NCI-H446 treated with DMSO at 0.1 percent for 48 hours (cell line): ENCODE data around the gene SDC4.

Experiments used
- DNase-seq: peaks from one replicate; lab custom pipeline; 2025; lab: John Stamatoyannopoulos, UW

The SDC4 gene

DNA sequence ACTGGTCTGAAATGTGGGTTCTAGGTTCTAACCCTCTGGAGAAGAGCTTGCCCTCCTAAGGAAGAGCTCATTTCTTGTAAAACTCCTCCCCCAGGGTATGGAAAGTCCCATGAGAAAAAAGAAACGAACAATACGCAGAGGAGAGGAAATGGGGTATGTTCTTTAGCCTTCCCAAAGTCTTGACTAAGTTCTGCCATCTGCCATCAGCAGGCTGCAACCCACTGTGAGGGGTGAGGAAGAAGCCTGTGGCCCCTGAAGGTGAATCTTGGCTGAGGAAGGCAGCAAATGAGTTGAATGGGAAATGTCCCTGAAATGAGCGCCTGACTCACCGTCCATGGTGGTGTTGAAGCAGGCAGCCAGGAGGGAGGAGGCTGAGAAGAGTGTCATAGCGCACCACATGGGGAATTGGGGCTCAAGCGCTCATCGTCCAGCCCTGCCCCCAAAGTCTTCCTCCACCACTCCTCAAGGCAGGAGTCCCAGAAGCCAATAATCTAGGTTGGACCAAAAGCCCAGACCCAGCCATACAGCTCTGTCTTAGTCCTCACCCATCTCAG, 29.8 kb downstream of the SDC4 start:
- no peak for DNase-seq

DNA sequence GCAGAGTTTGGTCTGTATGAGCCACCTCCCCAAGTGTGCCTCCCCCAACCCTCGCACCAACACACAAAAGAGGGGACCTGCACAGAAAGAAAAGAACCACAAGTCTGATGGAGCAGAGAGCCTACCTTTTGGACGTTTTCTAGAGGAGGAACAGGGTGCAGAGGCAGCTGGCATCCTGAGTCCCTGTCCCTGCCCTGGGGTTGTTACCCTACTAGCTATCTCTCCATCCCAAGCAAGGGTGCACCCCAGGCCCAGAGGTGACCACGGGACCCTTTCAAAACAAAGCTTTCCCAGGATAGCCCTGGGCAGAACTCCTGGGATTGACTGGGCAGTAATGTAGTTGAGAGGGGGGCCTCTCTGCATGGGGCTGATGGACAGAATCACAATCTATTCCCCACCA, 30.4 kb downstream of the SDC4 start:
- DNase-seq: no peak

DNA sequence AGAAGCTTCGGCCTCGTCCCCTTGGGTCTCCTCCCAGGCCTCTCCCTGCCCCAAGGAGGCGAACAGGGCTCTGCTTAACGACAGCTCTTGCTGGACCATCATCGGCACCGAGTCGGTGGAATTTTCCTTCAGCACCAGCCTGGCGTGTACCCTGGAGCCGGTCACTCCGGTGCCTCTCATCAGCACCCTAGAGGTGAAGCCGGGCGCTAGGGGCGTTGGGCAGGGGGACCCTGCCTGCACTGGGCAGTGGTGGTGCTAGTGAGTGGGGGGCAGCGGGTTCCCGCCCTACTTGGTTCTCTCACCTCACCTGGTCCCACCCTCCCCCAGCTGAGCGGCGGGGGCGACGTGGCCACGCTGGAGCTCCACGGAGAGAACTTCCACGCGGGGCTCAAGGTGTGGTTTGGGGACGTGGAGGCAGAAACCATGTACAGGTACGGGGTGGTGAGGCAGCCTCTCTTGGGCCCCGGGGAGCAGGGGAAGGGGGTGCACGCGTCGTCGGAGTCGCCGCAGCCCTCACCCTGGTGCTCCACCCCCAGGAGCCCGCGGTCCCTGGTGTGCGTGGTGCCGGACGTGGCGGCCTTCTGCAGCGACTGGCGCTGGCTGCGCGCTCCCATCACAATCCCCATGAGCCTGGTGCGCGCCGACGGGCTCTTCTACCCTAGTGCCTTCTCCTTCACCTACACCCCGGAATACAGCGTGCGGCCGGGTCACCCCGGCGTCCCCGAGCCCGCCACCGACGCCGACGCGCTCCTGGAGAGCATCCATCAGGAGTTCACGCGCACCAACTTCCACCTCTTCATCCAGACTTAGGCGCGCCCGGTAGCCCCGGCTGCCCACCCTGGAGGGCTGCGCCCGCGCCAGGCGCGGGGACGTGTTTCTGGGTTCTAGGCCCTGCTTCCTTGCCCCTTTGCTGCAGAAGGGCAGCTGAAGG, 31.8 kb downstream of the SDC4 start:
- DNase-seq: no peak

DNA sequence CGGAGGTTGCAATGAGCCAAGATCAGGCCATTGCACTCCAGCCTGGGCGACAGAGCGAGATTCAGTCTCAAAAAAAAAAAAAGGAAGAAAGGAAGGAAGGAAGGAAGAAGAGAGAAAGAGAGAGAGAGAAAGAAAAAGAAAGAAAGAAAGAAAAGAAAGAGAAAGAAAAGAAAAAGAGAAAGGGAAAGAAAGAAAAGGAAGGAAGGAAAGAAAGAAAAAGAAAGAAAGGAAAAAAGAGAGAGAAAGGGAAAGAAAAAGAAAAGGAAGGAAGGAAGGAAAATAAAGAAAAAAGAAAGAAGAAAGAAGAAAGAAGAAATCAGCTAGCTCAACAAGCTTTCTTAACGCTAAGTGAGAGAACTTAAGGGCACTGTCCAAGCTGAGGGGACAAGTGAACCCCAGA, 32.6 kb downstream of the SDC4 start:
- DNase-seq: no peak

DNA sequence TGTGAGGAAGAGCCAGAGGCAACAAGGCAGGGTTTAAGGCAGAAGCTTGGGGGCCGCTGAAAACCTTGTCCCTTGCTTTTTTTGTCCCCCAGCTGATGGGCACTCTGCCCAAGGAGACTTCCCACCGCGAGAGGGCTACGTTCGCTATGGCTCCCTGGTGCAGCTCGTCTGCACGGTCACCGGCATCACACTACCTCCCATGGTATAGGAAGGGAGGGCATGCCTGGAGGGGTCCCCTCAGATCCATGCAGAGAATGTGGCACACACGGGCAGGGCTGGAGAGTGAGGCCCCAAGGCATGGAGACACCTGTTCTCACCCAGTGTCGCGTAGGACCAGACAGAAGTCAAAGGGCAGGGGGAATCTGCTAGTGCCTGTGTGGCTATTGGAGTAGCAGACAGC, 34.3 kb downstream of the SDC4 start:
- no peak for DNase-seq

DNA sequence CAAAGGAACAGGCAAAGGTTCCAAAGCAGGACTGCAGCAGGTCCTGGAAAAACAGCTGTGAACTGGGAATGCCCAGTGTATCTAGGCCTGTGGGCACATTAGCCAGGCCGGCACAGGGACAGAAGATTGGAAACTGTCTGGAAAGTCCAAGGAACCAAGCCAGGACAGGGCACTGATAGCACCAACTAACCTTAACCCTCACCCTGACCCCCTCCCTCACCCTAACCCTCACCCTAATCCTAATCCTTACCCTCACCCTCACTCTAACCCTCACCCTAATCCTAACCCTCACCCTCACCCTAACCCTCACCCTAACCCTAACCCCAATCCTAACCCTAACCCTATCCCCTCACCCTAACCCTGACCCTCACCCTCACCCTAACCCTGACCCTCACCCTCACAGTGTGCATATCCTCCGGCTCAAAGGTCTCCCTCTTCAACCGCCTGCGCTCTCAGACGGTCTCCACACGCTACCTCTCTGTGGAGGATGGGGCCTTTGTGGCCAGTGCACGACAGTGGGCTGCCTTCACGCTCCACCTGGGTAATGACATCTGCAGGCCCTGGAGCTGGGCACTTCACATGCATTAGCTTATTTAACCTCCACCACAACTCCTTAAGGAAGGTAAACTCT, 35.0 kb downstream of the SDC4 start:
- no peak for DNase-seq

DNA sequence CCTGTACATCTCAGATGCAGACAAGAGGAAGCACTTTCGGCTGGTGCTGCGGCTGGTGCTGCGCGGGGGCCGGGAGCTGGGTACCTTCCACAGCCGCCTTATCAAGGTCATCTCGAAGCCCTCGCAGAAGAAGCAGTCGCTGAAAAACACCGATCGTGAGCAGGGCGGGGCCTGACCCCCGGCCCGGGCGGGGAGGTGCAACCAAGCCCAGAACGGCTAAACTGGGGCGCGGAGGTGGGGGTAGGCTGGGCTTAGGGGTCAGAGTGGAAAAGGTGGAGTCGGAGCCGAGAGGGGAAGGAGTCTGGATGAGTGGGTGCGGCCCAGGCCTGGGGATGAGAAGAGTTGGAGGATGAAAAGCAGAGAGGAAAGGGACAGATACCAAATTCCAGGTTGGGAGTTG, 36.0 kb downstream of the SDC4 start:
- no peak for DNase-seq

DNA sequence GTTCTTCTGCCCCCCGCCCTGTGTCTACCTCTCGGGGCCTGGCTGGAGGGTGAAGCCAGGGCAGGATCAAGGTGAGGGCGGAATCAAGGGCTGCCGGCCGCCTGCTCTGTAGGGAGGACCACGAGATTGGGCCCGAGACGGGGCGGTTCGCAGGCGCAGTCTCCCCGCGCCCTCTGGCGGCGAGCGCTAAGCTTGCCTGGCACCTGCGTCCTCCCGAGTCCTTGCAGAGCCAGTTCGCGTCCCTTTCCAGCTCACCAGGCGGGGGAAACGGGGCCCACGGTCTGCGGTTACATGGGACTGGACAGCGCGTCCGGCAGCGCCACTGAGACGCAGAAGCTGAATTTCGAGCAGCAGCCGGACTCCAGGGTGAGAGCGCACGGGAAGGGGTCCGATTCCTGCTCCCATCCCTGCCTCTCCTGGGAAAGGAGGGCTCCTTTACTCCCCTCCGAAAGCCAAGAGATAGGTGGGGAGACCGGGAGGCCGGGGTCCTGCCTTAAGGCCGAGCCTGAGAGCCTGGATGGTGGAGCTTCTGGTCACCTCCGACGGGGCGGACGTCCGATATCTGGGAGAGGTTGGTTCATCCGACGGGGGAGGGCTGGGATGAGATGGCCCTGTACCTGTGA, 36.5 kb downstream of the SDC4 start:
- DNase-seq: peak; percentile 22

DNA sequence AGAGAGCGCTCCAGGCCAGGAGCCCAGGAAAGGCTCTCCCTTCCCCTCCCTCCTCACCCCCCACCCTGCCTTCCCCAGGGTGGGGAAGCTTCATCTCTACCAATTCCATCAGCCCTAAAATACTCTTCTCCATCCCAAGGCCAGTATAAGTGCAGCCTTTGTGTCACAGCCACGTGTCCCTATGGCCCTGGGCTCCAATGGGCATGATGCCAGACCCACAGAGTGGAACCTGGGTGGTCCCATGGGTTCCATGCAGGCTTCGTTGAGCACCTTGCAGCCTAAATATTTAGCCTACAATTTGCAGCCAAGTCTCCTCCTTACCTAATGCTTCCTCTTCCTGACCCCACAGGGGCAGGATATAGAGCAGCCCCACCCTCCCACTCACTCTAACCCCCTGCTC, 39.1 kb downstream of the SDC4 start:
- DNase-seq: no peak

DNA sequence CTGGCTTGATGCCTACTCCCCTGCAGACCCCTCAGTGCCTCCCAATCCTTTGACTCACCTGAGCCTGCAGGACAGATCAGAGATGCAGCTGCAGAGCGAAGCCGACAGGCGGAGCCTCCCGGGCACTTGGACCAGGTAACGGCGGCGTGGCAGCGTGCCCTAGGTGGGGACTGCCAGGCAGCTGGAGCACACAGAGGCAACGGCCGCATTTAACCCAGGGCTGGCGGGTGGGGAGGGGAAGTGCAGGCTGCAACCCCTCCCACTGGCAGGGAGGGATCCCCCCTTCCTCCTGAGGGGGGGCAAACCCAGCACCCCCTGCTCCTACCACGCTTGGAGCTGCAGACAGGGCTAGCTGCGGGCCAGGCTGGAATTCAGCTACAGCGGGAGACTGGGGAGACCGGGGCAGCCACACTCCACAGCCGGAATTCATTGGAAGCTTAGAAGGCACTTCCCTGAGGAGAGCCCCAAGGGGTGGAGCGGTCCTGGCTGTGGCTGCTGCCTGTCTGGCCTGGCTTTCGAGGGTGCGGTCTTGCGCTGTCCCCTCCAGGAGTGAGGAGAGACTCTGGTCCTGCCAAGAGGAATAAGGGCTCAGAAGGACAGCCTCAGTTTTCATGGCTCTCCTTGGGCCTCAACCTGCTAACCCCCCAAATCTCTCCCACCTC, 40.0 kb downstream of the SDC4 start, which contains the start of gene MATN4:
TSS of gene MATN4 (minus strand) at position 183 of the 662 bp plus-strand sequence. CDS start 2,717 bp downstream, outside the sequence.
- DNase-seq: no peak

DNA sequence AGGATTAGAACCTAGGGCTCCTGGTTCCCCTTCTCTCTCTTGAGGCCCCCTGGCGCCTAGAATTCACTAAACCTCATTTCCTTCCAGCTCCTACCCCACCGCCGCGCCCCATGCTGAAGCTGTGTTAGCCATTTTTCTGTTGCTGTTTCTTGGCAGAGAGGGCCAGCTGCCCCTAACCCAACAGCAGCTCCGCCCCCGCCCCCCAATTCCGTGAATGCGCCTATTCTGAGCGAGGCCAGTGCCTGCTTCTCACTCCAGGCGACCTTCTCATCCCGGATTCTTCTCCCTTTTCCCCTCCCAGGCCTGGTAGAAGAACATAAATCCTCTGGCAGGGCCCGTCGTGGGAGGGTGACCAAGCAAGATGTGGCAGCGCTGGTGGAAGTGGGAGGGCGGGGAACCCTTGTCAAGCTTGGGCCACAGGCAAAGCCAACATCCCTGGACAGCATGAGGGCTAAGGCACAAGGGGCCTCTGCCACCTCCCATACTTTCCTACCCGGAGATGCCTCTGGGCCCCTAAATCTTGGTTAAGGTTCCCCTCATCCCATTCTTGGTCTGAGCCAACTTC, 41.1 kb downstream of the SDC4 start:
- DNase-seq: no peak

DNA sequence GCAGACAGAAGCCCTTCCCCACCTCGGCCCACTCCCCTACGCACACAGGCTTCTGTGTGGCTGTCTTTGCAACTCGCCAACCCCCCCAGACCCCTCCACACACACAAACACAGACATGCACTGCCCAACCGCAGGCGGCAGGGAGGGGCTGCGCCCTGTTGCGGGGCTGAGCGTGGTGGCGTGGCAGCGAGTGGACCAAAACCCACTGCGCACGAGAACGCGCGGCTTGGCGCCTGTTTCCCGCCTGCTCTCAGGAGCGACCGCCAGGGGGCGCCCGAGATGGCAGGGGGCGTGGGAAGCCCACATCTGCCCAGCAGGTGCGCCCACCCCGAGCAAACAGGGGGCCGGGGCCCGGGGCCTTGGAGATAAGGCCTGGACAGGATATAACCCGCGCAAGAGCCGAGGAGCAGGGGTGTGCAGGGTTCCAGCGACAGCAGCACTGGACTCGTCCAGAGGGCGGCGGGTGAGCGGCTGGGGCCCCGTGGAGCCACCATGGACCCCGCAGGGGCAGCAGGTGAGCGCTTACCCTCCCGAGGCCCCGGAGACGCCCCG, 41.7 kb downstream of the SDC4 start, which contains the start of gene RBPJL:
TSS of gene RBPJL (plus strand) at position 410 of the 552 bp plus-strand sequence. CDS start at position 493, 83 bp downstream.
- DNase-seq: no peak

DNA sequence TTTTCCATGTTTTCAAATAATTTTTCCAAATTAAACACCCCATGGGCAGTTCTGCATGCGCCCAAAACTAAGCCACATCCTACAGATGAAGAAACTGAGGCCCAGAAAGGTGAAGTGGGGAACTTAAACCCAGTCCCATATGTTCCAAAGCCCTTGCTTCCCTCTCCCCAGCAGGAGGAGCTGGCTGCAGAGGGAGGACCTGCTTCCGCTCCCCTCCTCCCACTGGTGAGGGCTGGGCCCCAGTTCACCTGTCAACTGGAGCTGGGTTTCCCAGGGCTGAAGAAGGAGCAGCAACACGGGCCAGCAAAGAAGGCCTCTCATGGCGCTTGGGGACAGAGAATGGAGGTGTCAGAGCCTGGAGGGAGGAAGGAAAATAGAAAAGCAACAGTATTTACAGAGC, 43.0 kb downstream of the SDC4 start:
- no peak for DNase-seq

DNA sequence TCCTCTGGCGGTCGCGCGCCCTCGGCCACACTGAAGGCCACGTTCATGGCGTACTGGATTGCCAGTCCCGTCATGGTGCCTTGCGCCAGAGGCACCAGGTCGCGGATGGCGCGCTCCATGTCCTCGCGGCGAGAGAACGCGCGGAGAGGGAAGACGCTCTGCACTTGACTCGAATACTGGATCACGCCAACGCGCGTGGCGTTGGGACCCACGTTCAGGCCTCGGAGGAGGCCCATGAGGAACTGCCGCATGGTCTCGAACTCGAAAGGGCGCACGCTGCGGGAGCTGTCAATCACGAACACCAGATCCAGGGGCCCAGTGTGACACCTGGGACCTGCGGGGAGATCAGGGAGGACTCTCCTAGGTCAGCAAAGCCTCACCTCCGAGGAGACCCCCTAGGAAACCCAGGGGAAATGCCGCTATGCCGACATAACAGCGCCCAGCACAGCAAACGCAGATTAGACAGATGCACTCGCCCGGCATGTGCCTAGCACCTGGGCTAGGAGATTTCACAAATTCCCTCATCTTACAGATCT, 43.7 kb downstream of the SDC4 start:
- no peak for DNase-seq

DNA sequence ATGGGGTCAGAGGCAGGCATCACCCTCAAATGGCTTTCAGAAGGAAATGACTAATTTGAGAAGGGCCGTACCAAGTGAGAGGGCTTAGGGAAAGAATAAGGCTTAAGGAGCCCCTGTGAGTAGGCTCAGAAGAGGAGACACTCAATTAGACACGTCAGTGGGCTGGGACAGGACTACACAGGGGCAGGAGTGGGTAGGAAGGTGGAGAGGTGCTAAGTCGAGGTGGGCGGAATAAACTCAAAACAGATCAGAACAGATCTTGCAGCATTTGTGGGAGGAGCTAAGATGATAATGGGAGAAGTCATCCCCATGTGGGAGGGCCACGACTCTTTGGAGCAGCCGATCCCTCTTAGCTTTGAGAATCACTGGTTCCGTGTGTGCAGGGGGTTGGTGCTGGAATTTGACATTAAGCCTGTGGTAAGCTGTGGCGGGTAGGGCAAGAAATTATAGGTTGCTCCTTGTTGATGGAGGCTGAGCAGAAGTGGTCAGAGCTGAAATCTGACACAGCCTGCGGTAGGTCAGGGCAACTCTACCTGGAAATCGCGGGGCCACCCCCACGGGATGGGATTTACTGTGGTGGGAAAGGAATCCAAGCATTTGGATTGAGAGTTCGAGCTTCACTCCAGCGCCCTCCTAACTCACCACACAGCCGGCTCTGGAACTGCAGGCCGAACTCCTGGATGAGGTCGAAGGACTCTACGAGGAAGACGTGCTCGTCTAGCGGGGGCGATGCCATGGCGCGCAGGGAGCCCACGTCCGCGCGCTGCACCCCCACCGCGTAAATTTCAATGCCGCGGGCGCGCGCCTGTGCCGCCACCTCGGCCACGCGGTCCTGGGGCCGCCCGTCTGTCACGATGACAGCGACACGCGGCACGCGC, 44.4 kb downstream of the SDC4 start:
- no peak for DNase-seq

DNA sequence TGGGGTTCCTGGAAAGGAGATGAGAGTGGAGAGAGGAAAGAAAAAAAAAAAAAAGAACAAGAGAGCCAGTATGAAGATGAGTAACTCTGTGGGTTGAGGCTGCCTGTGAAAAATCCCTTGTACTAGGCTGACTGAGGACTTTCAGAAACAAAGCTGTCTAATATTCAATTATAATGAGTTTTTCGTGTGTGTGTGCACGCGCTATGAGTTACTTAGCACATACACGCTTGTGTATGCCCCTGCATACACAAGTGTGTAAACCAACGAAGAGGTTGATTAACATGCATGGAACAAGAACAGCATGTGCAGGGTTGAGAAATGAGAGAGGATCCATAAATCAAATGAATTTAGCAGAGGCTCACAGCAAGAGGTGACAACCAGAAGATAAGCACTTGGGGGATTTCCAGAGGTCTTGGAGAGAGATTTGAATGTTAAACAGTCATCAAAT, 46.4 kb downstream of the SDC4 start:
- DNase-seq: no peak

DNA sequence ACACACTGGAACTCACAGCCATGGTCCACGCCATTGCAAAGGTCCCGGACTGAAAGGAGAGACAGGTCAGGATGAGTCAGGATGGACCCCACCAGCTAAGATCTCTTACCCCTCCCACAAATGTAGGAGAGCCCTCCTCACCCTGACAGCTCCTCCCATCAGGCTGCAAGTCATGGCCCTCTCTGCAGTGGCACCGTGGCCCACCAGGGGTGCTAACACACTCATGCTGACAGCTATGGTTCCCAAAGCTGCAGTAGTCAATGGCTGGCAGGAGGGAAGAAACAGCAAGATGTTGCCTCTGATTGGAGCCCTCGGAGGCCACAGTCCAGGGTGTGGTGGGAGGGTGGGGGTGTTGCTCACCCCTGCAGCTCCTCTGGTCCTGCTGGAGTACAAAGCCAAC, 47.3 kb downstream of the SDC4 start:
- no peak for DNase-seq

DNA sequence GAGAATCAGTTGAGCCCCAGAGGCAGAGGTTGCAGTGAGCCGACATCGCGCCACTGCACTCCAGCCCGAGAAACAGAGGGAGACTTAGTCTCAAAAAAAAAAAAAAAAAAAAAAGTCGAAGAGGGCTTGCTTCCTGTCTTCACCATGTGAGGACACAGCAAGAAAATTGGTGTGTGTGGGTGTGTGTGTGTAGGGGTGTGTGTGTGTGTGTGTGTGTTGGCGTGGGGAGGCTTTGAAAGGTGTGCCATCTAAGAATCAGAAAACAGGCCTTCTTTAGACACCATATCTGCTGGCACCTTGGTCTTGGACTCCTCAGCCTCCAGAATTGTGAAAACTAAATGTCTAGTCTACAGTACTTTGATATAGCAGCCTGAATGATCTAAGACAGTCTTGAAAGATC, 48.4 kb downstream of the SDC4 start:
- DNase-seq: no peak

DNA sequence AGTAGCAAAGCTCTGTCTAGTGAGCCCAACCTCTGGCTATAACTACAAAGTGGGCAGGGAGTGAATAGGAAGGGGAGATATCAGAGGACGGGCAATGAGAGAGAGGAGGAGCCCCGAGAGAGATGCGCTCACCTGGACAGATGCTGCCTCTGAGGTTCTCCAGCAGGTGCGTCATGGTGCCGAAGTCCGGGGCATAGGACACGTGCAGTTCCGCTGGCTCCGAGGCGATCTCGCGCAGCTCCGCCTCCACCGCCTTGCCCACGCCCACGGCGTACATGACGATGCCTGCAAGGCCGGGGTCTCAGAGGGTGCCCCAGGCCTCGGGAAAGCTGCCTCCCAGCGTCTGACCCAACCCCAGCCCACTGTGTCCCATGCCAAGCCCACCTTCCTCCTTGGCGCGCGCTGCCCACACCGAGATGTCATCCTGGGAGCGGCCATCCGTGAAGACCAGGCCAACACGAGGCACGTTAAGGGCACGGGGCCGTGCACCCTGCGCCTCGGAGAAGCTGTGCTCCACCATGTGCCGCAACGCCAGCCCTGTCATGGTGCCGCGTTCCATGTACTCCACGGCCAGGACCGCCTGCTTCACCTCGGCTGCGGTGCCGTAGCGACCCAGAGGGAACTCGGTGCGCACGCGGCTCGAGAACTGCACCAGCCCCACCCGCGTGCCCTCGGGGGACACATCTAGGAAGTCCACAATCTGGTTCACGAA, 50.3 kb downstream of the SDC4 start:
- no peak for DNase-seq
